H1 (cell line): ENCODE data around the gene LRCH1. TPM values are rescaled to one million over a fixed set of nuclear protein-coding genes. Genes with fewer than 3 reads are reported as not detected.

Source experiments
- CTCF ChIA-PET: fragments of 300-600 bp; sonication (Branson Sonifier 250); formaldehyde crosslinking; loops from one replicate; lab custom pipeline; 2021; ENCODE audit not compliant: partially characterized antibody; lab: Charles Lee
- POLR2A ChIA-PET: fragments of 300-600 bp; sonication (Branson Sonifier 250); formaldehyde crosslinking; loops from one replicate; lab custom pipeline; 2021; ENCODE audit warnings: inconsistent platforms; ENCODE audit not compliant: partially characterized antibody; lab: Charles Lee
- DNase-seq, 2 experiments: peaks; one replicate each; pipeline versions ENCODE4 v3.0.0 to v3.0.0-alpha.2; 2010 to 2022; ENCODE audit warnings: low spot score in 2 of 2, low read depth in 1 of 2, mixed read lengths in 1 of 2
- FAIRE-seq: peaks from 2 replicates; lab custom pipeline; 2011; peaks lifted over from hg19 to GRCh38; lab: Jason Lieb, UNC
- H2AFZ ChIP-seq: 2 replicates; pipeline ENCODE4 v1.8.1; 2012; ENCODE audit warnings: low read length, inconsistent platforms
- H2AK5ac ChIP-seq: 2 replicates; pipeline ENCODE4 v1.6.1; 2013; ENCODE audit warnings: low read depth, low read length
- H2BK120ac ChIP-seq: replicated peaks from 2 replicates; pipeline ENCODE3; 2013; ENCODE audit warnings: low read depth, low read length, inconsistent platforms
- H2BK12ac ChIP-seq: 2 replicates; pipeline ENCODE4 v1.6.1; 2013; ENCODE audit warnings: low read depth, low read length
- H2BK15ac ChIP-seq: 2 replicates; pipeline ENCODE4 v1.6.1; 2013; ENCODE audit warnings: low read length
- H2BK20ac ChIP-seq: 2 replicates; pipeline ENCODE4 v1.6.1; 2013; ENCODE audit warnings: low read length
- H2BK5ac ChIP-seq: 2 replicates; pipeline ENCODE4 v1.6.1; 2013; ENCODE audit warnings: low read depth, low read length
- H3K14ac ChIP-seq: 2 replicates; pipeline ENCODE4 v1.6.1; 2013; ENCODE audit warnings: inconsistent platforms; ENCODE audit not compliant: insufficient read length
- H3K18ac ChIP-seq: 2 replicates; pipeline ENCODE4 v1.6.1; 2013; ENCODE audit warnings: low read length; ENCODE audit errors: extremely low read depth
- H3K23ac ChIP-seq: 2 replicates; pipeline ENCODE4 v1.6.1; 2013; ENCODE audit warnings: inconsistent platforms; ENCODE audit not compliant: insufficient read length
- H3K23me2 ChIP-seq: 2 replicates; pipeline ENCODE4 v1.6.1; 2013; ENCODE audit warnings: low read depth, low read length
- H3K27ac ChIP-seq: 2 replicates; pipeline ENCODE4 v1.6.1; 2011; ENCODE audit warnings: low read depth, low read length, inconsistent platforms
- H3K27me3 ChIP-seq, 4 experiments: replicated peaks in 1 of 4; 1 replicate in 1 of 4; 2 replicates in 3 of 4; pipeline versions ENCODE4 v1.6.1 to v1.8.1; 2011 to 2013; ENCODE audit warnings: low read length in 3 of 4, mild to moderate bottlenecking in 3 of 4, inconsistent platforms in 2 of 4, mixed read lengths in 2 of 4, moderate library complexity in 1 of 4; ENCODE audit not compliant: control insufficient read depth in 3 of 4, insufficient read depth in 3 of 4; ENCODE audit errors: extremely low read depth in 1 of 4
- H3K36me3 ChIP-seq, 4 experiments: 2 replicates each; pipeline versions ENCODE4 v1.6.1 to v1.8.1; 2011 to 2013; ENCODE audit warnings: mild to moderate bottlenecking in 4 of 4, low read length in 3 of 4, moderate library complexity in 2 of 4, control low read depth in 1 of 4, inconsistent platforms in 1 of 4; ENCODE audit not compliant: insufficient read depth in 4 of 4, control insufficient read depth in 2 of 4
- H3K4ac ChIP-seq: replicated peaks from 2 replicates; pipeline ENCODE3; 2013; ENCODE audit warnings: low read length, low read depth, mixed read lengths, inconsistent platforms; ENCODE audit not compliant: insufficient read length
- H3K4me1 ChIP-seq, 4 experiments: replicated peaks in 1 of 4; 1 replicate in 1 of 4; 2 replicates in 3 of 4; pipeline versions ENCODE4 v1.6.1 to v1.8.1; 2011 to 2013; ENCODE audit warnings: low read length in 3 of 4, inconsistent platforms in 2 of 4, mixed read lengths in 1 of 4; ENCODE audit not compliant: insufficient read depth in 4 of 4, control insufficient read depth in 3 of 4
- H3K4me2 ChIP-seq, 2 experiments: 2 replicates each; pipeline versions ENCODE4 v1.6.1 to v1.8.1; 2011 to 2013; ENCODE audit warnings: low read depth in 2 of 2, low read length in 2 of 2, control low read depth in 1 of 2, inconsistent platforms in 1 of 2, mild to moderate bottlenecking in 1 of 2; ENCODE audit not compliant: insufficient read depth in 1 of 2
- H3K4me3 ChIP-seq, 4 experiments: fragments of 200-600, 300-600 bp in 1 of 4; sonication (generic), shearing (Covaris generic), sonication (Bioruptor Twin) in 1 of 4; 2 replicates each; pipeline versions ENCODE4 v1.5.1 to v1.8.1; 2011 to 2016; ENCODE audit warnings: low read length in 4 of 4, low read depth in 3 of 4, control low read depth in 2 of 4, inconsistent platforms in 2 of 4, mild to moderate bottlenecking in 2 of 4, mixed read lengths in 1 of 4, moderate library complexity in 1 of 4; ENCODE audit not compliant: insufficient read depth in 2 of 4; ENCODE audit errors: extremely low read depth in 1 of 4
- H3K56ac ChIP-seq: replicated peaks from 2 replicates; pipeline ENCODE3; 2013; ENCODE audit warnings: low read depth, mild to moderate bottlenecking, mixed read lengths, low read length, inconsistent platforms; ENCODE audit not compliant: insufficient read length
- H3K79me1 ChIP-seq: 2 replicates; pipeline ENCODE4 v1.6.1; 2013; ENCODE audit warnings: low read depth, low read length, control low read depth
- H3K79me2 ChIP-seq, 2 experiments: 2 replicates each; pipeline versions ENCODE4 v1.6.1 to v1.8.1; 2012 to 2013; ENCODE audit warnings: low read length in 2 of 2, mild to moderate bottlenecking in 2 of 2, inconsistent platforms in 1 of 2; ENCODE audit not compliant: insufficient read depth in 2 of 2, control insufficient read depth in 1 of 2
- H3K9ac ChIP-seq, 4 experiments: replicated peaks in 1 of 4; 1 replicate in 1 of 4; 2 replicates in 3 of 4; pipeline versions ENCODE4 v1.6.1 to v1.8.1; 2011 to 2013; ENCODE audit warnings: low read depth in 3 of 4, low read length in 3 of 4, control low read depth in 2 of 4, mild to moderate bottlenecking in 2 of 4, moderate library complexity in 2 of 4, inconsistent platforms in 1 of 4; ENCODE audit errors: extremely low read depth in 1 of 4
- H3K9me3 ChIP-seq, 2 experiments: 2 replicates each; pipeline versions ENCODE4 v1.6.1 to v1.8.1; 2012 to 2013; ENCODE audit warnings: mild to moderate bottlenecking in 2 of 2, moderate library complexity in 2 of 2, control low read depth in 1 of 2, inconsistent platforms in 1 of 2, low read depth in 1 of 2, low read length in 1 of 2, mixed read lengths in 1 of 2; ENCODE audit not compliant: insufficient read depth in 2 of 2
- H4K20me1 ChIP-seq, 2 experiments: replicated peaks in 1 of 2; 2 replicates each; pipeline versions ENCODE3 to v1.8.1; 2011 to 2013; ENCODE audit warnings: inconsistent platforms in 2 of 2, low read length in 2 of 2, mild to moderate bottlenecking in 1 of 2; ENCODE audit not compliant: insufficient read depth in 2 of 2, control insufficient read depth in 1 of 2
- H4K5ac ChIP-seq: 2 replicates; pipeline ENCODE4 v1.6.1; 2013; ENCODE audit warnings: low read length, low read depth, mixed read lengths, inconsistent platforms; ENCODE audit not compliant: insufficient read length
- H4K8ac ChIP-seq: 2 replicates; pipeline ENCODE4 v1.8.0; 2013; ENCODE audit warnings: mild to moderate bottlenecking, moderate library complexity, low read length, inconsistent platforms; ENCODE audit not compliant: insufficient read depth; ENCODE audit errors: extremely low read depth
- H4K91ac ChIP-seq: replicated peaks from 2 replicates; pipeline ENCODE3; 2013; ENCODE audit warnings: low read length, mixed read lengths, inconsistent platforms; ENCODE audit not compliant: insufficient read length
- BCL11A ChIP-seq, 2 experiments: IDR thresholded peaks; one replicate each; pipeline ENCODE4 v1.6.1; 2011; ENCODE audit warnings: low read depth in 2 of 2, low read length in 2 of 2, mild to moderate bottlenecking in 2 of 2
- CHD2 ChIP-seq: IDR thresholded peaks from 2 replicates; pipeline ENCODE4 v1.6.1; 2012; ENCODE audit warnings: low read length, improper control_type of control experiment
- NANOG ChIP-seq: IDR thresholded peaks from 2 replicates; pipeline ENCODE4 v1.6.1; 2011; ENCODE audit warnings: low read length, low read depth, mild to moderate bottlenecking, inconsistent platforms; ENCODE audit not compliant: insufficient read depth, poor library complexity, severe bottlenecking
- SUZ12 ChIP-seq: fragments of 200-600 bp; sonication (generic); IDR thresholded peaks from 2 replicates; pipeline ENCODE4 v1.6.1; 2012; ENCODE audit warnings: mild to moderate bottlenecking, inconsistent platforms, low read length, moderate library complexity, mixed read lengths
- TCF12 ChIP-seq: IDR thresholded peaks from 2 replicates; pipeline ENCODE4 v1.6.1; 2011; ENCODE audit warnings: low read depth, mild to moderate bottlenecking, low read length
- WGBS, 2 experiments: shearing (Covaris generic) in 1 of 2; methylation state at CpG; one replicate each; pipeline versions ENCODE4 v1.1.6 to v1.1.7; 2013 to 2015; ENCODE audit warnings: low lambda C conversion rate in 2 of 2, mixed read lengths in 2 of 2, inconsistent platforms in 1 of 2, low coverage in 1 of 2, missing lambda C conversion rate in 1 of 2; ENCODE audit not compliant: insufficient replicate concordance in 2 of 2, insufficient coverage in 1 of 2, insufficient read length in 1 of 2; ENCODE audit errors: extremely low coverage in 1 of 2, missing lambda C conversion rate in 1 of 2; 5-methylcytosine and 5-hydroxymethylcytosine counted together
- polyA plus RNA-seq, 7 experiments: library from polyadenylated mRNA; depleted of rRNA in 3 of 7; stranded (reverse) in 5 of 7; unstranded in 2 of 7; fragments of >200 nt in 5 of 7; fragments of 200-250 nt in 2 of 7; gene quantifications; 1 replicate in 5 of 7; 2 replicates in 1 of 7; 4 replicates in 1 of 7; pipeline versions ENCODE4 v1.2.1 to v1.2.3, GENCODE V29; 2011 to 2013; ENCODE audit warnings: missing spikeins in 2 of 7, mixed read lengths in 2 of 7
- total RNA-seq: library from RNA; stranded (reverse); fragmentation: NEBNext Ultra II Directional; extraction: Animal tissue kit (Norgen Biotek cat#: 25700); gene quantifications from 2 replicates; pipeline ENCODE4 v1.2.1, GENCODE V29; 2021

The LRCH1 gene
- total and polyA plus RNA-seq, 2 of the 8 experiments (the other 6 are each of a cell fraction or from before 2014, with no cell fraction given): 3.0 to 10.1 TPM

DNA sequence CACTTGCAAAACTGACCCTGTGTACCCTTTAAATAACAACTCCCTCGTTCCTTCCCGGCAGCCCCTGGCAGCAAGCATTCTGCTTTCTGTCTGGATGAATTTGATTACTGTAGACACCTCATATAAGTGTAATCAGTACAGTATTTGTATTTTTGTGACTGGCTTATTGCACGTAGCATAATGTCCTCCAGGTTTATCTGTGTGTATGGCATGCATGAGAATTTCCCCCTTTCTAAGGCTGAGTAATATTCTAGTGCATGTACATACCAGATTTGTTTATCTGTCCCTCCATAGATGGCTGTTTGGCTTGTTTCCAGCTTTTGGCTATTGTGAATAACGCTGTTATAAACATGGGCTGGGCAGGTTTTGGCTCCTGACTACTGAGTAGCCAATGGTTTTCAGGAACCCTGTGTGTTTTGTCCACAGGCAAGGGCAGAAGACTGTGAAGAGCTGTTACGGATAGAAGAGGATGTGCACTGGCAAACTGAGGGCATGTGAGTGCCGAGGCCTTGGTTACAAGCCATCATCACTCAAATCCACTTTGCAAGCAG, 146.0 kb downstream of the LRCH1 start:
- H3K9ac ChIP-seq: no peak overlapping the region
- FAIRE-seq: no peak
- no peak overlapping the region for H2BK15ac ChIP-seq
- H3K36me3 ChIP-seq: peaks cover 0 to 13% (median 6%) of the 10 kb centered on the region in 4 experiments; a peak in 6 of 8 replicates
- H2AK5ac ChIP-seq: no peak overlapping the region
- H3K4me2 ChIP-seq: no peak overlapping the region
- H3K4me1 ChIP-seq: no peaks in the 10 kb centered on the region
- no peaks in the 10 kb centered on the region for H3K27me3 ChIP-seq
- no peak overlapping the region for H3K56ac ChIP-seq
- no peak overlapping the region for H4K91ac ChIP-seq
- no peak overlapping the region for H3K14ac ChIP-seq
- H3K4me3 ChIP-seq: no peak overlapping the region
- no peak overlapping the region for H4K8ac ChIP-seq
- TF ChIP-seq TCF12 (no peak), BCL11A (IDR thresholded peaks at IDR 0.05; ENCODE audit: low read depth in 2 of 2, low read length in 2 of 2) (no peak), SUZ12 (no peak), NANOG (no peak), CHD2 (no peak)
- WGBS, 2 experiments: 95% methylated on average over 6 of the region's 6 CpGs; no CpG with 5 or more reads in 1 of the 2 experiments
- no peaks in the 10 kb centered on the region for H3K9me3 ChIP-seq
- H2BK20ac ChIP-seq: no peak overlapping the region
- H3K23ac ChIP-seq: no peak overlapping the region
- H3K79me2 ChIP-seq: no peaks in the 10 kb centered on the region
- DNase-seq: no peak
- no peak overlapping the region for H2BK12ac ChIP-seq
- ChIA-PET CTCF (interaction anchor here (0.6 to 1.6 kb wide), 2 partner anchors 108 to 308 kb away, joined by 3 read pairs; no protein-coding TSS in a partner anchor), POLR2A (no interaction called here)
- no peak overlapping the region for H2BK5ac ChIP-seq
- no peak overlapping the region for H2AFZ ChIP-seq
- no peak overlapping the region for H4K5ac ChIP-seq
- H4K20me1 ChIP-seq: no peaks in the 10 kb centered on the region
- H3K79me1 ChIP-seq: no peaks in the 10 kb centered on the region
- no peak overlapping the region for H2BK120ac ChIP-seq
- no peak overlapping the region for H3K27ac ChIP-seq
- H3K4ac ChIP-seq: no peak overlapping the region
- H3K23me2 ChIP-seq: no peaks in the 10 kb centered on the region
- no peak overlapping the region for H3K18ac ChIP-seq
